Midbrain (tissue), 1 donor: ENCODE measurements around the gene MDGA2.
"Not testable (repeated sequence)": the region's sequence is repeated elsewhere in the genome, so short reads cannot be mapped to it uniquely, and the experiment has no call there.

Experiments used
- DNase-seq: peaks from one replicate; lab custom pipeline; 2025; lab: John Stamatoyannopoulos, UW

The MDGA2 gene

GRCh38 chr14:47328376-47328775, 347.0 kb downstream of the MDGA2 start:
- no peak for DNase-seq

GRCh38 chr14:47327336-47327735, 348.1 kb downstream of the MDGA2 start:
- no peak for DNase-seq

GRCh38 chr14:47322751-47323150, 352.7 kb downstream of the MDGA2 start:
- no peak for DNase-seq

- no peak for DNase-seq
Observed at GRCh38 chr14:47302121-47302520, 373.3 kb downstream of the MDGA2 start.

GRCh38 chr14:47300796-47301195, 374.6 kb downstream of the MDGA2 start:
- no peak for DNase-seq

GRCh38 chr14:47297374-47297773, 378.0 kb downstream of the MDGA2 start:
- DNase-seq, result no peak

GRCh38 chr14:47284283-47284682, 391.1 kb downstream of the MDGA2 start:
- no peak for DNase-seq

- DNase-seq, result not testable (repeated sequence)
Observed at GRCh38 chr14:47281761-47282160, 393.6 kb downstream of the MDGA2 start.

GRCh38 chr14:47278233-47278842, 397.1 kb downstream of the MDGA2 start:
- DNase-seq, result peak; percentile 71

GRCh38 chr14:47277703-47278102, 397.7 kb downstream of the MDGA2 start:
- DNase-seq, result no peak

- DNase-seq, result no peak
Observed at GRCh38 chr14:47276931-47277330, 398.5 kb downstream of the MDGA2 start.

- DNase-seq, result no peak
Observed at GRCh38 chr14:47273939-47274338, 401.5 kb downstream of the MDGA2 start.

- no peak for DNase-seq
Observed at GRCh38 chr14:47270715-47271114, 404.7 kb downstream of the MDGA2 start.

- no peak for DNase-seq
Observed at GRCh38 chr14:47269756-47270492, 405.5 kb downstream of the MDGA2 start.

GRCh38 chr14:47264842-47265241, 410.6 kb downstream of the MDGA2 start:
- no peak for DNase-seq

GRCh38 chr14:47262801-47263200, 412.6 kb downstream of the MDGA2 start:
- DNase-seq, result no peak

GRCh38 chr14:47261350-47261749, 414.1 kb downstream of the MDGA2 start:
- no peak for DNase-seq

- no peak for DNase-seq
Observed at GRCh38 chr14:47259796-47260195, 415.6 kb downstream of the MDGA2 start.

- no peak for DNase-seq
Observed at GRCh38 chr14:47257013-47257412, 418.4 kb downstream of the MDGA2 start.

- no peak for DNase-seq
Observed at GRCh38 chr14:47252802-47253201, 422.6 kb downstream of the MDGA2 start.

- no peak for DNase-seq
Observed at GRCh38 chr14:47246367-47246766, 429.0 kb downstream of the MDGA2 start.

GRCh38 chr14:47242579-47242978, 432.8 kb downstream of the MDGA2 start:
- not testable (repeated sequence) for DNase-seq

- DNase-seq, result no peak
Observed at GRCh38 chr14:47240748-47241437, 434.5 kb downstream of the MDGA2 start.
